Gastrocnemius medialis (tissue), 4 donors: Measurements from ENCODE around the gene RGS21. TPM values are rescaled to one million over a fixed set of nuclear protein-coding genes. Genes with fewer than 3 reads are reported as not detected.

Experiments used
- ATAC-seq, 2 donors: fragments of 150-250 bp; one replicate each; pipeline ENCODE4 v1.9.1; 2016
- DNase-seq, 2 donors: peaks; one replicate each; pipeline ENCODE4 v3.0.0-alpha.2; 2019
- H3K27ac ChIP-seq, 4 donors: fragments of 200-600 bp; sonication (generic); 1 replicate in 1 of 4; 2 replicates in 3 of 4; pipeline ENCODE4 v1.5.1; 2016 to 2018; ENCODE audit warnings: mild to moderate bottlenecking in 2 of 4, moderate library complexity in 1 of 4
- H3K27me3 ChIP-seq, 3 donors: fragments of 200-600 bp; sonication (generic) in 2 of 3; 1 replicate in 1 of 3; 2 replicates in 2 of 3; pipeline versions ENCODE4 v1.5.1 to v1.6.0; 2016 to 2019; ENCODE audit warnings: mild to moderate bottlenecking in 1 of 3, moderate library complexity in 1 of 3
- H3K36me3 ChIP-seq, 2 donors: fragments of 200-600 bp; sonication (generic) in 1 of 2; one replicate each; pipeline ENCODE4 v1.5.1; 2017 to 2018
- H3K4me1 ChIP-seq, 2 donors: fragments of 200-600 bp; sonication (generic) in 1 of 2; one replicate each; pipeline ENCODE4 v1.5.1; 2016 to 2017; ENCODE audit warnings: mild to moderate bottlenecking in 2 of 2
- H3K4me3 ChIP-seq, 4 donors: fragments of 200-600 bp; sonication (generic) in 3 of 4; 1 replicate in 1 of 4; 2 replicates in 3 of 4; pipeline ENCODE4 v1.5.1; 2016 to 2019; ENCODE audit warnings: mild to moderate bottlenecking in 2 of 4
- H3K9me3 ChIP-seq, 3 donors: fragments of 200-600 bp; sonication (generic) in 2 of 3; 1 replicate in 1 of 3; 2 replicates in 2 of 3; pipeline ENCODE4 v1.5.1; 2016 to 2019
- CTCF ChIP-seq, 5 experiments: fragments of 450-650 bp in 3 of 5; fragments of 200-600 bp in 2 of 5; sonication (generic) in 2 of 5; IDR thresholded peaks in 4 of 5; conservative IDR thresholded peaks in 1 of 5; 1 replicate in 4 of 5; 2 replicates in 1 of 5; pipeline ENCODE4 v1.5.1; 2016 to 2019; ENCODE audit warnings: antibody characterized with exemption in 5 of 5, mild to moderate bottlenecking in 3 of 5, moderate library complexity in 3 of 5
- POLR2A ChIP-seq, 2 donors: fragments of 450-650 bp; IDR thresholded peaks; one replicate each; pipeline ENCODE4 v1.6.1; 2017; ENCODE audit warnings: antibody characterized with exemption in 2 of 2, mild to moderate bottlenecking in 2 of 2, moderate library complexity in 2 of 2
- in situ Hi-C, 4 donors: fragments of 200-750 bp; cut with MboI; loops; one replicate each; pipeline versions ENCODE4 v1.15.0 to v1.8.0; 2017; ENCODE audit warnings: low sequenced_read_pairs in 4 of 4
- intact Hi-C: fragments of 100-400 bp; cut with DNase I; formaldehyde crosslinking; loops from one replicate; pipeline ENCODE4 v1.15.1; 2023; ENCODE audit warnings: low total_unique reads
- total RNA-seq, 4 donors: library from RNA; depleted of rRNA; stranded (reverse); fragments of >200 nt; gene quantifications; one replicate each; pipeline versions ENCODE4 v1.1.0 to v1.2.3, GENCODE V29; 2016

RGS21 gene
- total RNA-seq, 4 donors from 2014 or later = not detected

DNA sequence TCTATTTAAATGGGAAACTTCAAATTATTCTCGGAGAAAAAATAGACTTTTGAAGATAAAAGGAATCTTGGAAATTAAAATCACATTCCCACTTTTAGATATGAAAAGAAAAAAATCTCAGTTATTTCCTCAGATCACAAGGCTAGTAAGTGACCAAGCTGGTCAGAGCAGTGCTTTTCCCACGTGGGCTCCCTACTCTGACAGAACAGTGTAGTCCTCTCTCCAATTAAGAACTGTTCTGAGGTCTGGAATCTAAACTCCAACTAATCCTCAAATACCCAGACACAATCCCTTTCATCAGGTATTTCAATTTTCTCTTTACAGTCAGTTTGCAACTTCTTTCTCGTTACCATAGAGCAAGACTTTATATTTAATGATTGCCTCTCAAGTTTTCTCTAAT, 50.6 kb downstream of the RGS21 start:
- TF ChIP-seq POLR2A (IDR thresholded peaks at IDR 0.05) = no peak
- TF ChIP-seq CTCF (IDR thresholded peaks at IDR 0.05 in 4 of 5, conservative IDR thresholded peaks at IDR 0.05 in 1 of 5) = no peak
- Histone ChIP-seq H3K27me3 (no peaks in the 10 kb centered on the region), H3K4me1 (no peaks in the 10 kb centered on the region), H3K27ac (no peak overlapping the region), H3K9me3 (no peaks in the 10 kb centered on the region), H3K36me3 (no peaks in the 10 kb centered on the region), H3K4me3 (no peak overlapping the region)
- intact Hi-C loops = no loop called here
- ATAC-seq = no peak
- DNase-seq = no peak
- in situ Hi-C loops = no loop called here

- H3K4me3 ChIP-seq = no peak overlapping the region
- no peak for DNase-seq
- no peaks in the 10 kb centered on the region for H3K9me3 ChIP-seq
- in situ Hi-C loops = no loop called here
- intact Hi-C loops = no loop called here
- H3K27ac ChIP-seq = no peak overlapping the region
- no peaks in the 10 kb centered on the region for H3K36me3 ChIP-seq
- no peaks in the 10 kb centered on the region for H3K27me3 ChIP-seq
- no peak for TF ChIP-seq CTCF (IDR thresholded peaks at IDR 0.05 in 4 of 5, conservative IDR thresholded peaks at IDR 0.05 in 1 of 5)
- TF ChIP-seq POLR2A (IDR thresholded peaks at IDR 0.05) = no peak
- H3K4me1 ChIP-seq = no peaks in the 10 kb centered on the region
- ATAC-seq = no peak
Measured at GRCh38 chr1:192375306-192375705, 58.5 kb downstream of the RGS21 start.

- in situ Hi-C loops = no loop called here
Measured at GRCh38 chr1:192376374-192376773, 59.6 kb downstream of the RGS21 start.

DNA sequence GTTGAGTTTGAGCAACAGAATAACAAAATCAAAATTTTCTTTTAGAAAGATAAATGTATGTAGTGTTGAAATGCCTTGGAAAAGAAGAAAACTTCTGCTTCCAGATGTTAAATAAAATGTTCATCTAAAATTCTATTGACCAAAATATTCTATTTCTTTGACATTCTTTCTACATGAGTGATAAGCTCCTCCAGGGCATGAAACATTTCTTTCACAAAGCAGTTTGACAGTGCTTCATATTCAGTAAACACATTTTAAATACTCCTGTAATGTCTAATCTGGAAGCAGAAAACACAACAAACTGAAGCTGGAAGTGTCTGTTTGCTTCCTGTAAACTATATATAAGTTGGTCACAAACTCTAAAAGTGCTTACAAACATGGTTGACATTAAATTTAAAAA, 61.5 kb downstream of the RGS21 start:
- DNase-seq = no peak
- Histone ChIP-seq H3K36me3 (no peaks in the 10 kb centered on the region), H3K27ac (no peak overlapping the region), H3K4me3 (no peak overlapping the region), H3K4me1 (no peaks in the 10 kb centered on the region), H3K9me3 (no peaks in the 10 kb centered on the region), H3K27me3 (no peaks in the 10 kb centered on the region)
- ATAC-seq = no peak
- no peak for TF ChIP-seq POLR2A (IDR thresholded peaks at IDR 0.05)
- no peak for TF ChIP-seq CTCF (IDR thresholded peaks at IDR 0.05 in 4 of 5, conservative IDR thresholded peaks at IDR 0.05 in 1 of 5)
- intact Hi-C loops (no loop called here), in situ Hi-C loops (no loop called here)

More at GRCh38 chr1:192376374-192376773, 59.6 kb downstream of the RGS21 start:
- no peaks in the 10 kb centered on the region for H3K27me3 ChIP-seq
- DNase-seq = no peak
- no peak for ATAC-seq
- intact Hi-C loops = no loop called here
- no peaks in the 10 kb centered on the region for H3K4me1 ChIP-seq
- no peak overlapping the region for H3K4me3 ChIP-seq
- H3K27ac ChIP-seq = no peak overlapping the region
- H3K9me3 ChIP-seq = no peaks in the 10 kb centered on the region
- no peaks in the 10 kb centered on the region for H3K36me3 ChIP-seq
- TF ChIP-seq CTCF (IDR thresholded peaks at IDR 0.05 in 4 of 5, conservative IDR thresholded peaks at IDR 0.05 in 1 of 5) = no peak
- TF ChIP-seq POLR2A (IDR thresholded peaks at IDR 0.05) = no peak

- Histone ChIP-seq H3K4me3 (no peak overlapping the region), H3K27ac (no peak overlapping the region), H3K27me3 (no peaks in the 10 kb centered on the region), H3K36me3 (no peaks in the 10 kb centered on the region), H3K9me3 (no peaks in the 10 kb centered on the region), H3K4me1 (no peaks in the 10 kb centered on the region)
- TF ChIP-seq CTCF (IDR thresholded peaks at IDR 0.05 in 4 of 5, conservative IDR thresholded peaks at IDR 0.05 in 1 of 5) = no peak
- no peak for TF ChIP-seq POLR2A (IDR thresholded peaks at IDR 0.05)
- intact Hi-C loops (no loop called here), in situ Hi-C loops (no loop called here)
- ATAC-seq (no peak), DNase-seq (no peak)
Measured at GRCh38 chr1:192378878-192379277, 62.1 kb downstream of the RGS21 start.
